Lower lobe of right lung (tissue), 2 donors: ENCODE measurements around the gene SERGEF. TPM values are rescaled to one million over a fixed set of nuclear protein-coding genes. Genes with fewer than 3 reads are reported as not detected.

Experiments used
- ATAC-seq, 2 donors: fragments of 200-7000 bp; cut with Tn5 transposase; one replicate each; pipeline ENCODE4 v1.9.1; 2020 to 2022; ENCODE audit warnings: mild to moderate bottlenecking in 2 of 2, moderate library complexity in 2 of 2
- DNase-seq: peaks from one replicate; pipeline ENCODE4 v3.0.0-alpha.2; 2020
- H3K27ac ChIP-seq: fragments of 200-600 bp; one replicate; pipeline ENCODE4 v1.8.0; 2022
- H3K27me3 ChIP-seq: fragments of 200-600 bp; one replicate; pipeline ENCODE4 v1.8.0; 2022; ENCODE audit warnings: low read depth
- H3K36me3 ChIP-seq: fragments of 200-600 bp; one replicate; pipeline ENCODE4 v1.8.0; 2022; ENCODE audit warnings: mild to moderate bottlenecking
- H3K4me1 ChIP-seq: fragments of 200-600 bp; one replicate; pipeline ENCODE4 v1.8.0; 2022
- H3K4me3 ChIP-seq: fragments of 200-600 bp; one replicate; pipeline ENCODE4 v1.8.0; 2022; ENCODE audit warnings: mild to moderate bottlenecking
- H3K9me3 ChIP-seq: fragments of 200-600 bp; one replicate; pipeline ENCODE4 v1.8.0; 2022
- CTCF ChIP-seq: fragments of 200-600 bp; IDR thresholded peaks from one replicate; pipeline ENCODE4 v1.8.0; 2022; ENCODE audit warnings: antibody characterized with exemption, mild to moderate bottlenecking
- intact Hi-C: fragments of 100-400 bp; cut with DNase I; formaldehyde crosslinking; loops from one replicate; pipeline ENCODE4 v1.11.0; 2022
- total RNA-seq: library from RNA; stranded (reverse); fragmentation: NEBNext Ultra II Directional; extraction: Animal tissue kit (Norgen Biotek cat#: 25700); gene quantifications from one replicate; pipeline ENCODE4 v1.2.1, GENCODE V29; 2021
- donor health status: DM: no; HTN: yes; CAD: no; lungs with severe emphysema.

The SERGEF gene
- total RNA-seq, 1 donor from 2014 or later, result 28.4 TPM

GRCh38 chr11:17801166-17801565 lies 211.7 kb downstream of the SERGEF start:
- no peaks in the 10 kb centered on the region for H3K9me3 ChIP-seq
- TF ChIP-seq CTCF, result no peak
- H3K4me3 ChIP-seq, result no peak overlapping the region
- H3K27ac ChIP-seq, result no peak overlapping the region
- no peak for ATAC-seq
- no peaks in the 10 kb centered on the region for H3K27me3 ChIP-seq
- no peaks in the 10 kb centered on the region for H3K36me3 ChIP-seq
- intact Hi-C loops, result no loop called here
- H3K4me1 ChIP-seq, result no peaks in the 10 kb centered on the region
- DNase-seq, result no peak

- Histone ChIP-seq H3K4me3 (no peak overlapping the region), H3K4me1 (no peaks in the 10 kb centered on the region), H3K27me3 (no peaks in the 10 kb centered on the region), H3K27ac (no peak overlapping the region), H3K9me3 (no peaks in the 10 kb centered on the region), H3K36me3 (no peaks in the 10 kb centered on the region)
- intact Hi-C loops, result no loop called here
- TF ChIP-seq CTCF, result no peak
- DNase-seq (no peak), ATAC-seq (no peak)
Observed at GRCh38 chr11:17799147-17799546, 213.7 kb downstream of the SERGEF start.

- intact Hi-C loops, result no loop called here
- ATAC-seq, result no peak
- TF ChIP-seq CTCF, result no peak
Observed at GRCh38 chr11:17798716-17799115, 214.1 kb downstream of the SERGEF start.

GRCh38 chr11:17798253-17798652 lies 214.6 kb downstream of the SERGEF start:
- no peak for TF ChIP-seq CTCF
- Histone ChIP-seq H3K36me3 (no peaks in the 10 kb centered on the region), H3K27me3 (no peaks in the 10 kb centered on the region), H3K4me3 (no peak overlapping the region), H3K9me3 (no peaks in the 10 kb centered on the region), H3K27ac (no peak overlapping the region), H3K4me1 (no peaks in the 10 kb centered on the region)
- DNase-seq (no peak), ATAC-seq (no peak)
- intact Hi-C loops, result no loop called here

More at GRCh38 chr11:17798716-17799115, 214.1 kb downstream of the SERGEF start:
- H3K4me1 ChIP-seq, result no peaks in the 10 kb centered on the region
- DNase-seq, result no peak
- H3K36me3 ChIP-seq, result no peaks in the 10 kb centered on the region
- no peaks in the 10 kb centered on the region for H3K9me3 ChIP-seq
- no peak overlapping the region for H3K4me3 ChIP-seq
- no peaks in the 10 kb centered on the region for H3K27me3 ChIP-seq
- no peak overlapping the region for H3K27ac ChIP-seq

GRCh38 chr11:17796154-17796553 lies 216.7 kb downstream of the SERGEF start:
- Histone ChIP-seq H3K9me3 (no peaks in the 10 kb centered on the region), H3K4me1 (no peaks in the 10 kb centered on the region), H3K27ac (no peak overlapping the region), H3K36me3 (no peaks in the 10 kb centered on the region), H3K4me3 (no peak overlapping the region), H3K27me3 (no peaks in the 10 kb centered on the region)
- DNase-seq (no peak), ATAC-seq (no peak)
- TF ChIP-seq CTCF, result no peak
- intact Hi-C loops, result no loop called here

- Histone ChIP-seq H3K4me3 (no peak overlapping the region), H3K27ac (no peak overlapping the region), H3K27me3 (no peaks in the 10 kb centered on the region), H3K9me3 (no peaks in the 10 kb centered on the region), H3K36me3 (no peaks in the 10 kb centered on the region), H3K4me1 (no peaks in the 10 kb centered on the region)
- TF ChIP-seq CTCF, result no peak
- intact Hi-C loops, result no loop called here
- ATAC-seq, result no peak
- peak; percentile 31 for DNase-seq
Observed at GRCh38 chr11:17794981-17795380, 217.9 kb downstream of the SERGEF start.
